GM19238 (cell line): Measurements from ENCODE around the gene TUG1.
A peak's percentile ranks its signal among the peaks of the same experiment; 100 is the strongest.

Experiments
- DNase-seq: peaks from one replicate; pipeline ENCODE4 v3.0.0; 2011; ENCODE audit warnings: low spot score; ENCODE audit not compliant: insufficient read length

Gene TUG1

GRCh38 chr22:30947173-30947815 is 21.8 kb upstream of the TUG1 start:
- no peak for DNase-seq

- DNase-seq = no peak
Observed at GRCh38 chr22:30947816-30948454, 21.1 kb upstream of the TUG1 start.

GRCh38 chr22:30948930-30949342 is 20.1 kb upstream of the TUG1 start:
- no peak for DNase-seq

- DNase-seq = no peak
Observed at GRCh38 chr22:30949934-30950660, 19.0 kb upstream of the TUG1 start.

- DNase-seq = no peak
Observed at GRCh38 chr22:30953206-30953605, 15.9 kb upstream of the TUG1 start.

GRCh38 chr22:30955153-30955552 is 13.9 kb upstream of the TUG1 start:
- no peak for DNase-seq

GRCh38 chr22:30964858-30965257 is 4.2 kb upstream of the TUG1 start:
- DNase-seq = no peak

GRCh38 chr22:30968015-30968923 is 796 bp upstream of the TUG1 start, which contains the start of gene MORC2:
Gene MORC2 (minus strand): TSS chr22:30968774. CDS start chr22:30967889, 885 bp downstream.
- peak; percentile 36 for DNase-seq

GRCh38 chr22:30969532-30970355 is 679 bp downstream of the TUG1 start:
- DNase-seq = peak; percentile 54

- DNase-seq = no peak
Observed at GRCh38 chr22:30970356-30970746, 1.3 kb downstream of the TUG1 start.

GRCh38 chr22:30978304-30978962 is 9.4 kb downstream of the TUG1 start:
- no peak for DNase-seq

GRCh38 chr22:30979932-30980331 is 10.9 kb downstream of the TUG1 start:
- no peak for DNase-seq

GRCh38 chr22:30982512-30982911 is 13.4 kb downstream of the TUG1 start:
- DNase-seq = no peak

GRCh38 chr22:30984317-30984716 is 15.3 kb downstream of the TUG1 start:
- DNase-seq = no peak

- DNase-seq = no peak
Observed at GRCh38 chr22:30985561-30986208, 16.6 kb downstream of the TUG1 start.

GRCh38 chr22:30989474-30989873 is 20.4 kb downstream of the TUG1 start:
- DNase-seq = no peak

- DNase-seq = no peak
Observed at GRCh38 chr22:30990690-30991089, 21.6 kb downstream of the TUG1 start.

GRCh38 chr22:30992565-30992964 is 23.5 kb downstream of the TUG1 start:
- no peak for DNase-seq

- no peak for DNase-seq
Observed at GRCh38 chr22:30994960-30995359, 25.9 kb downstream of the TUG1 start.

GRCh38 chr22:30996462-30996861 is 27.4 kb downstream of the TUG1 start:
- DNase-seq = no peak
